ENCODE results near the gene OR6K2. TPM values are rescaled to one million over a fixed set of nuclear protein-coding genes. Genes with fewer than 3 reads are reported as not detected.
"Not testable (repeated sequence)": the region's sequence is repeated elsewhere in the genome, so short reads cannot be mapped to it uniquely, and the experiment has no call there.

The OR6K2 gene
- polyA plus RNA-seq (2013, experiment 1 of 2; ENCODE audit: insufficient read length), result not detected
- not detected for polyA plus RNA-seq (2013, experiment 2 of 2; ENCODE audit: insufficient read length)

- DNase-seq, result no peak
These were observed at the start of gene OR6K2 for GRCh38 chr1:158700552-158700951. TSS of gene OR6K2 (minus strand) at chr1:158700652. CDS start at chr1:158700652, 0 bp downstream.

- DNase-seq, result no peak
These were observed 35.4 kb upstream of the OR6K2 start for GRCh38 chr1:158735848-158736247.

DNA sequence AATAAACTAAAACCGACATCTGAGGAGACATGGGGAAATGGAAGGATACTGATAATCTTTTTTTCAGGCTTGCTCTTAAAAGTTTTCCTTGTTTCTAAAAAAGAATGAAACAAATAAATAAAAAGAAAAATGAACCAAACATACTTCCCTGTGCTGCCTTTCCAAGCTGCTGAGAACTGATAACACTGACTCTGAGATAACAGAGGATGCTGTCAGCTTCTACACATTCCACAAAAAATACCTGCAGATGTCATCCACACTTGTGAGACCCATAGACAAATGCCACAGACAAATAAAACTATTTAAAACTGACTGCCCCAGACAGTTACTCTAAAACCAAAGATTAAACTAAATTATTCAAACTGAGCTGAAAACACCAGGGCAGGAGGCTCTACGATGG is 32.1 kb upstream of the OR6K2 start:
- DNase-seq, result no peak

- no peak for DNase-seq
These were observed 31.3 kb upstream of the OR6K2 start for GRCh38 chr1:158731707-158732106.

GRCh38 chr1:158730453-158730852 is 30.0 kb upstream of the OR6K2 start:
- DNase-seq, result no peak

DNA sequence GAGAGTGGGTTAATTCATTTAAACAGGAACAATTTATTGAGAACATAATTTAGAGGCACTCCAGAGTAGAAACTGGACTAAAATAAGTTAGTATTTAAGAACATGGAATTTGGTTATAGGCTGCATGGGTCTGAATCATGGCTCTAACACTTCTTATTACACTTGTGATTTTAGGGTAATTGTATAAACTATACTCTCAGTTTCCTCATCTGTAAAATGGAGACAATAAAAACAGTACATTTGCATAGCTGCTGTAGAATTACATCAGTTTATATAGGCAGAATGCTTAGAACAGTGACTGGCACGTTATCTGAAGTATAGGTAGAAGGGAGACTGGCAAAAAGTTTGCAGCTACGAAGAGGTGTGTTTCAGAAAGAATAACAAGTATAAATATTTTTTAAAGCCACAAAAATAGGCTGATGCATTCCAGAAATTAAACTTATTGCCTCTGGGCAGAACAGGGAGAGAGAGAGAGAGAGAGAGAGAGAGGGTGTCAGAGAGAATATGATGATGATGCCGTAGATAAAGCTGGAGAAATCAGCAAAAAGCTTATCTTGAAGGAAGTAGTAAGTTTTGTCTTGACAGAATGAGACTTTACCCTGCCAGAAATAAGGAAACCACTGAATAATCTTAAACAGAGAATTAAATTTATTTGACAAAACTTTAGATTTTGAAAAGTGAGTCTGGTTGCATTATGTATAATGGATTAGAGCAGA is 28.2 kb upstream of the OR6K2 start:
- no peak for DNase-seq

DNA sequence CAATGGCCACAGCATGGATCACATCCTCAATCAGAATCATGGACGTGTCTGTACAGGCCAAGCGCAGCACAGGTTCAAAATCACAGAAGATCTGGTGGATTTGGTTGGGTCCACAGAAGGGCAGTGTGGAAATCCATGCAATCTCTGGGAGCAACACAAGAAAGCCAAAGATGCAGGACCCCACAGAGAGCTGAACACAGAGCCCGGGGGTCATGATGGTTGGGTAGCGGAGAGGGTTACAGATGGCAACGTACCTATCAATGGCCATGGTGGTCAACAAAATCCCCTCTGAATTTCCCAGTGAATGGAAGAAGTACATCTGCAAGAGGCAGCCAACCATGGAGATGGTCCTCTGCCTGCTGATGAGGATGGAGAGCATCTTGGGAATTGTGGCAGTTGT is 24.0 kb upstream of the OR6K2 start:
- no peak for DNase-seq

- no peak for DNase-seq
These were observed 20.2 kb upstream of the OR6K2 start, which contains the start of gene OR6K3 for GRCh38 chr1:158720620-158721019. TSS of gene OR6K3 (minus strand) at chr1:158720720. CDS start at chr1:158718115, 2,605 bp downstream.

DNA sequence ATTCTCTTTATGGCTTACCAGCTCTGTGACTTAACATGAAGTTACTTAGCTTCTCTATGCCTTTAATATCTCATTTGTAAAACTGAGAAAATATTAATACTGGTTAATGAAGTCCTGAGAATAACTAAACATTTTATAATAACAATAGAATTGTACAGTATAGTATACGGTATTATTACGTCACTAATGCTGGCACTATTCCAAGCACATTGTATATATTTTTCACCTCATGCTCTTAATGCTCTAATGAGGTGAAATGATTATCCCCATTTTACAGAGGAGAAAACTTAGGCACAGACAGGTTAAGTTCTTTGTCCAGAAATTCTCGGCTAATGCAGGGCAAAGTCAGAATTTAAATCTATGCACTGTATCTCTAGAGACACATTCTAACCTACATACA is 19.2 kb upstream of the OR6K2 start:
- no peak for DNase-seq

GRCh38 chr1:158717344-158717743 is 16.9 kb upstream of the OR6K2 start:
- no peak for DNase-seq

DNA sequence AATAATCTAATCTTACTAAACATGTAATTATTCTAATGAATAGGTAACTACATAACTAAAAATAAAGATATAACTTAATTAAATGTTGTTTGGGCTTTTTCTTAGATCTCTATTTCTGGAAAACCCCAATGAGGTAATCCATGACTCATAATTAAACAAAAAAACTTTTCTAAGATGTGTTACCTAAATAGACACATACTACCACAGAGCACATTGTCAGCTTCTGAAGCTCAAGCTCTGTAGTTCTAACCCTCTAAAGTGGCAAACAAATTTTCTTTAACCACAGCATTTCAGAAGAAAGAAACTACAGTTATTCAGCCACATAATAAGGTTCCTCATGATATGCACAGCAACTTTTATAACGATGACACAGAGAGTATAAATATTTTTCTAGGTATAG is 15.9 kb upstream of the OR6K2 start:
- no peak for DNase-seq

- DNase-seq, result no peak
These were observed 14.3 kb upstream of the OR6K2 start for GRCh38 chr1:158714754-158715153.

DNA sequence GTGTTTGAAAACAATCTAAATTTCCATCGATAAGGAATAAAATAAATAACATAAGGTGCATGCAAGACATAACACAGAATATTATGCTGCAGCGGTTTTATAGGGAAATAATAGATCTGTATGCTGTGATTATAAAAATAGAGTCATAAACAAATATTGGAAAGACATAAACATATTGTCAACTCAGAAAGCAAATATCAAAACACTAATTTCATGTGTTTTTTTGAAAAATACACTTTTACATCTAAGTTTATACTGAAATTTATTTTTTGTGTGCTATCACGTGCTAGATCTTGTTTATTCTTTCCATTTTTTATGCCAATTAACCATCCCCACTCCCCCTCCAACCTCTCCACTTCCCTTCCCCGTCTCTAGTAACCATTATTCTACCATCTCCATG is 10.6 kb upstream of the OR6K2 start:
- no peak for DNase-seq

GRCh38 chr1:158706096-158706495 is 5.6 kb upstream of the OR6K2 start:
- no peak for DNase-seq

GRCh38 chr1:158694596-158694995 is 5.9 kb downstream of the OR6K2 start:
- DNase-seq, result no peak

DNA sequence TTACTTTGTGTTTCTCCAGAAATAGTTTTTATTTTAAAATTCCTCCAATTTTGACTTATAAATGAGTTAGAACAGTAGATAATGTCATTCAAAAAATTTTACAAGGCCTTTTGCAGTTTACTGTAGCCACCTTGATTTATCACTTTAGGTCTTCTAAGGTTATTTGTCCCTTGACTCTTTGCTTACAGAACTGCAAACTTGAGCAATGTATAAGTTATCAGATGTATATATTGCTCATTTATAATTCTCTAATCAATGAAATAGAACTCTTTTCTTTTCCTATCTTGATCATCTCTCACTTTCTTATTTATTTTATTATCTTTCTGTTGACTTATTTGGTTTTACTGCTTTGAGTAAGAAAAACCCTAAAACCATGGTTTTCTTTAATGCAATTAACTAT is 8.1 kb downstream of the OR6K2 start:
- no peak for DNase-seq

- no peak for DNase-seq
These were observed 8.5 kb downstream of the OR6K2 start for GRCh38 chr1:158691907-158692306.

DNA sequence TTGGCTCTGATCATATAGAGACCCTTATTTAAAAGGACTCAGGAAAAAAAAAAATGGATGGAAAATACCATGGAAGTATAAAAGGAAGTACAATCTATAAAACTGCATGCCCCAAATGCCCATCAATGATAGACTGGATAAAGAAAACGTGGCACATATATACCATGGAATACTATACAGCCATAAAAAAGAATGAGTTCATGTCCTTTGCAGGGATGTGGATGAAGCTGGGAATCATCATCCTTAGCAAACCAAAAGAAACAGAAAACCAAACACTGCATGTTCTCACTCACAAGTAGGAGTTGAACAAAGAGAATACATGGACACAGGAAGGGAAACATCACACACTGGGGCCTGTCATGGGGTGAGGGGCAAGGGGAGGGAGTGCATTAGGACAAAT is 9.3 kb downstream of the OR6K2 start:
- not testable (repeated sequence) for DNase-seq

GRCh38 chr1:158689875-158690274 is 10.6 kb downstream of the OR6K2 start:
- no peak for DNase-seq

GRCh38 chr1:158689110-158689509 is 11.3 kb downstream of the OR6K2 start:
- no peak for DNase-seq

DNA sequence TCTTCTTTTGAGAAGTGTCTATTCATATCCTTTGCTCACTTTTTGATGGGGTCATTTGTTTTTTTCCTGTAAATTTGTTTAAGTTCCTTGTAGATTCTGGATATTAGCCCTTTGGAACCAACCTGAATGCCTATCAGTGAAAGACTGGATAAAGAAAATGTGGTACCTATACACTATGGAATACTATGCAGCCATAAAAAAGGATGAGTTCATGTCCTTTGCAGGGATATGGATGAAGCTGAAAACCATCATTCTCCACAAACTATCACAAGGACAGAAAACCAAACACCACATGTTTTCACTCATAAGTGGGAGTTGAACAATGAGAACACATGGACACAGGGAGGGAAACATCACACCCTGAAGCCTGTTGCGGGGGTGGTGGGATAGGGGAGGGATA is 12.1 kb downstream of the OR6K2 start:
- not testable (repeated sequence) for DNase-seq

GRCh38 chr1:158687037-158687436 is 13.4 kb downstream of the OR6K2 start:
- DNase-seq, result no peak

DNA sequence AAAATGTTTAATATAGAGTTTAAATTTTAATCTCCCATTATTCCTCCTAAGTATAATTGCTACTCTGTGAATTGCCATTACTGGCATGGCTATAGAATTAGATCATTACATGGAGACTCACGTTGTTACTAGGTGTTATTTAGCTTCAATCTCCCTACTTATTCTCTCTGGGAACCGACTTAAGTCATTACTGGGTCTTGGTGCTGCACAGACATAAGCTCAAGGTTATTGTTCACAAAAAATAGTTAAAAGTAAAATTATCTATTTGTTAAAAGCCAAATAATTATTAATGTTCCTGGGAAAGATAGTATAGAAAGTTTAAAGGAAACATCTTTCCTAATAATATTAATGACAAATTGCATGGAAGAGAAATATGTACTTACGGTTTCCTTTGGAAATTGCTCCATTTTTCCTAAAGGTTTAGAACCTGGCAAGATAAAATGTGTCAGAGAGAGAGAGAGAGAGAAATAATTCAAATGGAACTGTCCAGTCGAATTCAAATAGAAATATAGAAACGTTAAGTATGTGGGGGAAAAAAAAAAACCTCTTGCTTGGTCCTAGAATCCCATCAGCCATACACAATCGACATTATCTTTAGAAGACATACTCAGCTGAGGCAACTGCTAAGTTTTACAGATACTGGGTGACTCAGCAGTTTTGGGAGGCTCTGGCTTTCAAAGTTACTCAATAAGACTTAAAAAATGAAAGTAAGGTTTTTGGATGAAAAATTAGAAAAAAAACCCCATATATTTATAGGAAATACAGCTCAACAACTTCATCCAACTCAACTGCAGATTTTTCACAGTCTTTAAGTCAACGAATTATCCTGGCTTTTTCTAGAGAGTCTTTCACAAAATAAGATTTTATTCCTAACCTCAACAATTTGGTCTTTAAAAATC is 14.1 kb downstream of the OR6K2 start, which contains the start of gene SPTA1:
SPTA1 (minus strand) TSS at position 605 of the 899 bp plus-strand sequence; CDS start at position 407, 198 bp downstream.
- DNase-seq, result no peak
